ENCODE results near the gene KCTD16.

KCTD16 gene

GRCh38 chr5:144198386-144198785 is 27.7 kb downstream of the KCTD16 start:
- H3K9ac ChIP-seq (ENCODE audit: low read depth, low read length, poor library complexity, severe bottlenecking): no peak overlapping the region
- H3K4me3 ChIP-seq (ENCODE audit: low read length, poor library complexity, severe bottlenecking): no peak overlapping the region
- no peaks in the 10 kb centered on the region for H4K20me1 ChIP-seq (ENCODE audit: insufficient read depth, low read length, poor library complexity, severe bottlenecking)
- no peaks in the 10 kb centered on the region for H3K27me3 ChIP-seq (ENCODE audit: insufficient read depth, low read length, poor library complexity, severe bottlenecking)
- TF ChIP-seq EZH2phosphoT487 (IDR thresholded peaks at IDR 0.05; ENCODE audit: borderline replicate concordance): no peak
- TF ChIP-seq, protein P1, sequence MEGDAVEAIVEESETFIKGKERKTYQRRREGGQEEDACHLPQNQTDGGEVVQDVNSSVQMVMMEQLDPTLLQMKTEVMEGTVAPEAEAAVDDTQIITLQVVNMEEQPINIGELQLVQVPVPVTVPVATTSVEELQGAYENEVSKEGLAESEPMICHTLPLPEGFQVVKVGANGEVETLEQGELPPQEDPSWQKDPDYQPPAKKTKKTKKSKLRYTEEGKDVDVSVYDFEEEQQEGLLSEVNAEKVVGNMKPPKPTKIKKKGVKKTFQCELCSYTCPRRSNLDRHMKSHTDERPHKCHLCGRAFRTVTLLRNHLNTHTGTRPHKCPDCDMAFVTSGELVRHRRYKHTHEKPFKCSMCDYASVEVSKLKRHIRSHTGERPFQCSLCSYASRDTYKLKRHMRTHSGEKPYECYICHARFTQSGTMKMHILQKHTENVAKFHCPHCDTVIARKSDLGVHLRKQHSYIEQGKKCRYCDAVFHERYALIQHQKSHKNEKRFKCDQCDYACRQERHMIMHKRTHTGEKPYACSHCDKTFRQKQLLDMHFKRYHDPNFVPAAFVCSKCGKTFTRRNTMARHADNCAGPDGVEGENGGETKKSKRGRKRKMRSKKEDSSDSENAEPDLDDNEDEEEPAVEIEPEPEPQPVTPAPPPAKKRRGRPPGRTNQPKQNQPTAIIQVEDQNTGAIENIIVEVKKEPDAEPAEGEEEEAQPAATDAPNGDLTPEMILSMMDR (conservative IDR thresholded peaks at IDR 0.05; ENCODE audit: low read length): no peak
- no peak overlapping the region for H3K4me2 ChIP-seq (ENCODE audit: low read depth, low read length, poor library complexity, severe bottlenecking)
- H3K4me1 ChIP-seq (ENCODE audit: insufficient read depth, low read length, poor library complexity, severe bottlenecking): peaks cover 23% of the 10 kb centered on the region
- H2AFZ ChIP-seq (ENCODE audit: low read length): no peak overlapping the region
- no peaks in the 10 kb centered on the region for H3K79me2 ChIP-seq (ENCODE audit: insufficient read depth, low read length)
- no peaks in the 10 kb centered on the region for H3K36me3 ChIP-seq (ENCODE audit: insufficient read depth, low read length)
- H3K9me3 ChIP-seq (ENCODE audit: insufficient read depth, low read depth, low read length): no peaks in the 10 kb centered on the region
- no peaks in the 10 kb centered on the region for H3K9me2 ChIP-seq (replicated peaks; ENCODE audit: low read depth, low read length)
- H3F3A ChIP-seq (ENCODE audit: low read depth): no peaks in the 10 kb centered on the region

DNA sequence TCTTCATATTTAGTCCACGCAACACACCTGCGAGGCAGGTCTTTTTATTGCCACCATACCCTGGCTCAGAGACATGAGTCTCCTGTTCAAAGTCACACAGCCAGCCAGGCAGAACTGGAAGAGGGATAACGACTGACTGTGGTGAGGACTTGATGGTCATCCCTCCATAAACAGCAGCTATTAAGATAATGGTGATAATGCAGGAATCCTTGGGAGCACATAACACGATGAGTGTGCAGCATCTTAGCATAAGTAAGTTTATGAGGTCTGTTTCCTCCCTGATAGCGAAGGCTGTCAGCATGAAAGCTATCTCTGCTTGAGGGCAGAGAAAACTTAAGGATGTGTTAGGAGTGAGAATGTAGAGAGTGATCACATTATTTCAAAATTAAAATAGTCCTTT is 30.9 kb downstream of the KCTD16 start:
- no peak overlapping the region for H3K4me2 ChIP-seq (ENCODE audit: low read depth, low read length, poor library complexity, severe bottlenecking)
- H2AFZ ChIP-seq (ENCODE audit: low read length): no peak overlapping the region
- no peaks in the 10 kb centered on the region for H3K9me3 ChIP-seq (ENCODE audit: insufficient read depth, low read depth, low read length)
- no peak overlapping the region for H3K4me3 ChIP-seq (ENCODE audit: low read length, poor library complexity, severe bottlenecking)
- H4K20me1 ChIP-seq (ENCODE audit: insufficient read depth, low read length, poor library complexity, severe bottlenecking): no peaks in the 10 kb centered on the region
- no peaks in the 10 kb centered on the region for H3K79me2 ChIP-seq (ENCODE audit: insufficient read depth, low read length)
- peaks cover 9% of the 10 kb centered on the region for H3K4me1 ChIP-seq (ENCODE audit: insufficient read depth, low read length, poor library complexity, severe bottlenecking)
- H3K9ac ChIP-seq (ENCODE audit: low read depth, low read length, poor library complexity, severe bottlenecking): no peak overlapping the region
- no peaks in the 10 kb centered on the region for H3K36me3 ChIP-seq (ENCODE audit: insufficient read depth, low read length)
- no peaks in the 10 kb centered on the region for H3K27me3 ChIP-seq (ENCODE audit: insufficient read depth, low read length, poor library complexity, severe bottlenecking)
- TF ChIP-seq, protein P1 (conservative IDR thresholded peaks at IDR 0.05; ENCODE audit: low read length): no peak
- no peak for TF ChIP-seq EZH2phosphoT487 (IDR thresholded peaks at IDR 0.05; ENCODE audit: borderline replicate concordance)
- H3K9me2 ChIP-seq (replicated peaks; ENCODE audit: low read depth, low read length): no peaks in the 10 kb centered on the region
- no peaks in the 10 kb centered on the region for H3F3A ChIP-seq (ENCODE audit: low read depth)

GRCh38 chr5:144202072-144202471 is 31.4 kb downstream of the KCTD16 start:
- no peak overlapping the region for H2AFZ ChIP-seq (ENCODE audit: low read length)
- no peaks in the 10 kb centered on the region for H4K20me1 ChIP-seq (ENCODE audit: insufficient read depth, low read length, poor library complexity, severe bottlenecking)
- no peak overlapping the region for H3K4me2 ChIP-seq (ENCODE audit: low read depth, low read length, poor library complexity, severe bottlenecking)

More at GRCh38 chr5:144202072-144202471, 31.4 kb downstream of the KCTD16 start:
- Histone ChIP-seq H3K9me2 (replicated peaks; ENCODE audit: low read depth, low read length) (no peaks in the 10 kb centered on the region), H3K27me3 (ENCODE audit: insufficient read depth, low read length, poor library complexity, severe bottlenecking) (no peaks in the 10 kb centered on the region), H3K79me2 (ENCODE audit: insufficient read depth, low read length) (no peaks in the 10 kb centered on the region), H3K4me1 (ENCODE audit: insufficient read depth, low read length, poor library complexity, severe bottlenecking) (peaks cover 9% of the 10 kb centered on the region), H3K9ac (ENCODE audit: low read depth, low read length, poor library complexity, severe bottlenecking) (no peak overlapping the region), H3K4me3 (ENCODE audit: low read length, poor library complexity, severe bottlenecking) (no peak overlapping the region), H3K9me3 (ENCODE audit: insufficient read depth, low read depth, low read length) (no peaks in the 10 kb centered on the region), H3K36me3 (ENCODE audit: insufficient read depth, low read length) (no peaks in the 10 kb centered on the region), H3F3A (ENCODE audit: low read depth) (no peaks in the 10 kb centered on the region)
- no peak for TF ChIP-seq EZH2phosphoT487 (IDR thresholded peaks at IDR 0.05; ENCODE audit: borderline replicate concordance)
- TF ChIP-seq, protein P1 (conservative IDR thresholded peaks at IDR 0.05; ENCODE audit: low read length): no peak

All from Loucy (cell line).